OCI-LY7 (cell line): ENCODE measurements around the gene AR. TPM values are rescaled to one million over a fixed set of nuclear protein-coding genes. Genes with fewer than 3 reads are reported as not detected.

Experiments used
- BruUV-seq: library from RNA; stranded (reverse); fragments of 400-500 nt; replicated peaks from 2 replicates; lab custom pipeline; 2021; lab: Mats Ljungman, UMichigan
- CTCF ChIA-PET: fragments of 300-600 bp; sonication (Branson Sonifier 250); formaldehyde crosslinking; loops from one replicate; lab custom pipeline; 2022; ENCODE audit warnings: antibody characterized with exemption; ENCODE audit not compliant: unreplicated experiment; lab: Charles Lee
- POLR2A ChIA-PET: fragments of 300-600 bp; sonication (Branson Sonifier 250); formaldehyde crosslinking; loops from one replicate; lab custom pipeline; 2022; ENCODE audit warnings: antibody characterized with exemption; lab: Charles Lee
- DNase-seq: peaks from one replicate; pipeline ENCODE4 v3.0.0-alpha.2; 2015; ENCODE audit warnings: low spot score
- H2AFZ ChIP-seq: fragments of 200-600 bp; sonication (generic), shearing (Covaris generic); 2 replicates; pipeline ENCODE4 v1.6.1; 2014; ENCODE audit warnings: mild to moderate bottlenecking, antibody characterized with exemption, low read length, moderate library complexity
- H3K27ac ChIP-seq: fragments of 200-600 bp; sonication (generic); 2 replicates; pipeline ENCODE4 v1.5.1; 2014; ENCODE audit warnings: mixed run types, low read depth, mild to moderate bottlenecking, moderate library complexity, low read length, inconsistent platforms; ENCODE audit not compliant: poor library complexity, severe bottlenecking
- H3K36me3 ChIP-seq: fragments of 200-600 bp; sonication (generic); 2 replicates; pipeline ENCODE4 v1.6.1; 2014; ENCODE audit warnings: mild to moderate bottlenecking, antibody characterized with exemption, low read length, moderate library complexity, mixed read lengths; ENCODE audit not compliant: insufficient read depth
- H3K4me1 ChIP-seq: fragments of 200-600 bp; sonication (generic); 2 replicates; pipeline ENCODE4 v1.5.1; 2014; ENCODE audit warnings: mild to moderate bottlenecking, low read length; ENCODE audit not compliant: insufficient read depth, poor library complexity, severe bottlenecking
- H3K4me2 ChIP-seq: fragments of 200-600 bp; sonication (generic); 2 replicates; pipeline ENCODE4 v1.6.1; 2014; ENCODE audit warnings: mild to moderate bottlenecking, low read length
- H3K4me3 ChIP-seq: fragments of 200-600 bp; sonication (generic); 2 replicates; pipeline ENCODE4 v1.5.1; 2014; ENCODE audit warnings: mild to moderate bottlenecking, low read depth, low read length; ENCODE audit not compliant: poor library complexity, severe bottlenecking
- H3K79me2 ChIP-seq: fragments of 200-600 bp; sonication (generic); 2 replicates; pipeline ENCODE4 v1.6.1; 2016; ENCODE audit warnings: low read depth, mild to moderate bottlenecking, low read length, moderate library complexity, mixed read lengths; ENCODE audit not compliant: insufficient read depth
- H3K9me2 ChIP-seq: fragments of 200-600 bp; sonication (generic); 2 replicates; pipeline ENCODE4 v1.6.1; 2016; ENCODE audit warnings: mild to moderate bottlenecking, low read length, mixed read lengths; ENCODE audit not compliant: insufficient read depth
- H3K9me3 ChIP-seq: fragments of 200-600 bp; sonication (generic); 2 replicates; pipeline ENCODE4 v1.6.1; 2014; ENCODE audit warnings: mild to moderate bottlenecking, mixed run types, low read length, mixed read lengths
- H4K20me1 ChIP-seq: fragments of 200-600 bp; sonication (generic); 2 replicates; pipeline ENCODE4 v1.6.1; 2014; ENCODE audit warnings: mild to moderate bottlenecking, antibody characterized with exemption, low read length, moderate library complexity, mixed read lengths; ENCODE audit not compliant: insufficient read depth
- EZH2phosphoT487 ChIP-seq: fragments of 200-600 bp; sonication (generic); IDR thresholded peaks from 2 replicates; pipeline ENCODE4 v1.6.1; 2018; ENCODE audit warnings: low read depth, borderline replicate concordance, mild to moderate bottlenecking, mixed run types, antibody characterized with exemption, low read length, moderate library complexity, mixed read lengths
- intact Hi-C: fragments of 100-400 bp; cut with micrococcal nuclease; formaldehyde crosslinking; loops from one replicate; pipeline ENCODE4 v1.10.0; 2022; ENCODE audit not compliant: unreplicated experiment
- total RNA-seq, 2 experiments: library from RNA; depleted of rRNA in 1 of 2; stranded (reverse); fragments of >200 nt in 1 of 2; shearing (Covaris generic) in 1 of 2; gene quantifications; 2 replicates each; pipeline ENCODE4 v1.2.3, GENCODE V29; 2014 to 2022
- TF ChIP-seq, protein P1 (sequence below): fragments of 200-600 bp; sonication (generic); conservative IDR thresholded peaks from 2 replicates; pipeline ENCODE4 v1.5.1; 2014; ENCODE audit warnings: mild to moderate bottlenecking, antibody characterized with exemption, low read length, moderate library complexity, mixed read lengths

The AR gene
- total RNA-seq, 2 experiments from 2014 or later = not detected

DNA sequence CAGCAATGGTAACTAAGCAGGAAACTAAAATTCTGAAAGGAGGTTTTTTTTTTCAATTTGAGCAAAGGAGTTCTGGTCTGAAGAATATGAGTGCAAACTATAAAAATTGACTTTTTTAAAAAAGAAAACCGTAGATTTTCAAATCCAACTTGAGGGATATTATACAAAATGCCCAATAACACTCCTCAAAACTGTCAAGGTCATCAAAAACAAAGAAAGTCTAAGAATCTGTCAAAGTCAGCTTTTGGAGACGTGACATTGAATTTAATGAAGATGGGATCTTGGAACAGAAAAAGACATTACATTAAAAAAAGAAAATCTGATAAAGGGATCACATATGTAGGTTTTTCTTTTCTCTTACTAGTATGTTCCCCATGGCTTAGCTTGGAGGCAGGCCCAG, 40.4 kb upstream of the AR start:
- Histone ChIP-seq H3K9me3 (no peaks in the 10 kb centered on the region), H3K36me3 (no peaks in the 10 kb centered on the region), H3K9me2 (no peaks in the 10 kb centered on the region), H2AFZ (no peak overlapping the region), H4K20me1 (no peaks in the 10 kb centered on the region), H3K4me1 (no peaks in the 10 kb centered on the region), H3K27ac (no peak overlapping the region), H3K79me2 (no peaks in the 10 kb centered on the region), H3K4me2 (no peak overlapping the region), H3K4me3 (no peak overlapping the region)
- TF ChIP-seq, protein P1, sequence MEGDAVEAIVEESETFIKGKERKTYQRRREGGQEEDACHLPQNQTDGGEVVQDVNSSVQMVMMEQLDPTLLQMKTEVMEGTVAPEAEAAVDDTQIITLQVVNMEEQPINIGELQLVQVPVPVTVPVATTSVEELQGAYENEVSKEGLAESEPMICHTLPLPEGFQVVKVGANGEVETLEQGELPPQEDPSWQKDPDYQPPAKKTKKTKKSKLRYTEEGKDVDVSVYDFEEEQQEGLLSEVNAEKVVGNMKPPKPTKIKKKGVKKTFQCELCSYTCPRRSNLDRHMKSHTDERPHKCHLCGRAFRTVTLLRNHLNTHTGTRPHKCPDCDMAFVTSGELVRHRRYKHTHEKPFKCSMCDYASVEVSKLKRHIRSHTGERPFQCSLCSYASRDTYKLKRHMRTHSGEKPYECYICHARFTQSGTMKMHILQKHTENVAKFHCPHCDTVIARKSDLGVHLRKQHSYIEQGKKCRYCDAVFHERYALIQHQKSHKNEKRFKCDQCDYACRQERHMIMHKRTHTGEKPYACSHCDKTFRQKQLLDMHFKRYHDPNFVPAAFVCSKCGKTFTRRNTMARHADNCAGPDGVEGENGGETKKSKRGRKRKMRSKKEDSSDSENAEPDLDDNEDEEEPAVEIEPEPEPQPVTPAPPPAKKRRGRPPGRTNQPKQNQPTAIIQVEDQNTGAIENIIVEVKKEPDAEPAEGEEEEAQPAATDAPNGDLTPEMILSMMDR = no peak
- no peak for TF ChIP-seq EZH2phosphoT487
- ChIA-PET CTCF (no interaction called here), POLR2A (no interaction called here)
- intact Hi-C loops = no loop called here
- BruUV-seq = no TSS peak
- no peak for DNase-seq

DNA sequence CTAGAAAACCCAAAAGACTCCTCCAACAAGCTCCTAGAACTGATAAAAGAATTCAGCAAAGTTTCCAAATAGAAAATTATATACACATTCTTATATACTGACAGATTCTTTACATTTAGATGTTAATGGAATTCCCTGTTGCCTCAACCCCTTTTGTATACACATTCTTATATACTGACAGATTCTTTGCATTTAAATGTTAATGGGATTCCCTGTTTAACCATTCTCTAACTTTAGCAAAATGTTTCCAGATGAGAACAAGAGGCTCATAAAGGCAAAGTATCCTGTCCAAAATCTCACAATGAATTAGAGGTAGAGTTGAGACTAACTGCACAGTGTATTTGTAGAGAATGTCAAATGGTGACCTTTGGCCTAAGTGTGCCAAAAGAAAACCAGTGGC, 23.1 kb upstream of the AR start:
- no TSS peak for BruUV-seq
- intact Hi-C loops = no loop called here

DNA sequence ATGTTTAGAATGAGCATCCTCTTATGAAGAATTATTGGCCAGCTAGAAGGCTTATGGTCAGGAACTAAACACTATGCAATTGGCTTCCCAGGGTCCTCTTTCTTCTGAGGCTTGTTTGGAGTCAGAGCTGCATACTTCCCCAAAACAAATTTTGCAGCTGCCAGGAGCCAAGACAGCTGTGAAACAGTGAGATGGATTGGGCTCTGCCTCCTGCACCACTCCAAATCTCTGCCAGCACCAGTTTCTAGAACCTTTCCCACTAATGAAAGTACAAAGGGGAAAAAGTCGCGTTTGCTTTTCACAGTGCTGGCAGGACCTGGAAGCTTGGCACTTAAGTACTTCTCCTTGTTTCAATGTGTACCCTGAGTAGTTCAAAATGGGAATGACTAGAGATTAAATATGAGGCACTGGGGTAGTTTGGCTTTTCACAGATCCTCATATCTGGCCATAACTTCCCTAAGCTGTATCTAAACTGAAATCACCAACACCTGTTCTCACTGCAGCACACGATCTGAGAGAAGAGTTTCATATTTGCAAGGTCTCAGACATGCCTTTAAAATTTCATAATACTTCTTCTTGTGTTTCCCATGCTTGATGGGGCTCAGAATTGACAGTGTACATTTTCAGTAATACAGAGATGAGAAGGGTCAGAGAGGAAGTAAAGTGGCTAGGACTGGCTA, 20.7 kb upstream of the AR start:
- Histone ChIP-seq H3K4me1 (no peaks in the 10 kb centered on the region), H3K79me2 (no peaks in the 10 kb centered on the region), H3K36me3 (no peaks in the 10 kb centered on the region), H2AFZ (no peak overlapping the region), H3K9me3 (no peaks in the 10 kb centered on the region), H3K9me2 (no peaks in the 10 kb centered on the region), H3K4me2 (no peak overlapping the region), H3K4me3 (no peak overlapping the region), H3K27ac (no peak overlapping the region), H4K20me1 (no peaks in the 10 kb centered on the region)
- no peak for DNase-seq
- CTCF ChIA-PET = no interaction called here
- no TSS peak for BruUV-seq
- intact Hi-C loops = no loop called here
- TF ChIP-seq, protein P1 = no peak
- no peak for TF ChIP-seq EZH2phosphoT487
- POLR2A ChIA-PET = no interaction called here

More for the DNA sequence above, 23.1 kb upstream of the AR start:
- Histone ChIP-seq H3K4me2 (no peak overlapping the region), H3K9me2 (no peaks in the 10 kb centered on the region), H2AFZ (no peak overlapping the region), H3K9me3 (no peaks in the 10 kb centered on the region), H4K20me1 (no peaks in the 10 kb centered on the region), H3K4me1 (no peaks in the 10 kb centered on the region), H3K27ac (no peak overlapping the region), H3K36me3 (no peaks in the 10 kb centered on the region), H3K79me2 (no peaks in the 10 kb centered on the region), H3K4me3 (no peak overlapping the region)
- ChIA-PET CTCF (no interaction called here), POLR2A (no interaction called here)
- TF ChIP-seq, protein P1 = no peak
- no peak for TF ChIP-seq EZH2phosphoT487
- DNase-seq = no peak
